ENCODE results near the gene GPRC5D.

The GPRC5D gene

DNA sequence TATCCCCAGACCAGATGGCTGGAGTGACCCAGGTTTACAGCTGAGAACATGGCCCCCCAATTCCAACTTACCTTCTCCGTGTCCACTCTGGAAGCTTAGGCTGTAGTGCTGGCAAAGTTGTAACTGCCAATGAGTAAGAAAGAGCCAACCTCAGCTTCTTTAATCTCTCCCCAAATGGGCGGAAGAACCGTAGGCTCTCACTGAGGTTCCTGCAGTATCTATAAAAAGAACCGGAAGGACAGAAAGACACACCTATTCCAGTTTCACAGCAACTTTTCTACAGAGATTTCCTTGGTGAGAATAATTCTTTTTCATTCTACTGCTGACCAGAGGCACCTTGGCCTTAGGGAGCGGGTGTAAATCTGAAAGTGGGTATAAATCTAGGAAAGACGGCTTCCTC lies at the start of gene GPRC5D:
Gene GPRC5D, minus strand, starts transcription at position 135 of the 400 bp plus-strand sequence. CDS start 1,786 bp downstream, outside the sequence.
- DNase-seq (ENCODE audit: low read depth in 1 of 2, low spot score in 1 of 2): no peak

DNA sequence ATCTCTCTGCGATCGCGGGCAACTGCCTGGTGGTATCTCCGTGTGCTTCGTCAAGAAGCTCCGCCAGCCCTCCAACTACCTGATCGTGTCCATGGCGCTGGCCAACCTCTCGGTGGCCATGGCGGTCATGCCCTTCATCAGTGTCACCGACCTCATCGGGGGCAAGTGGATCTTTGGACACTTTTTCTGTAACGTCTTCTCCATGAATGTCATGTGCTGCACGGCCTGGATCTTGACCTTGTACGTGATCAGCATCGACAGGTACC lies 49.7 kb upstream of the GPRC5D start:
- DNase-seq (ENCODE audit: low read depth in 1 of 2, low spot score in 1 of 2): no peak

DNA sequence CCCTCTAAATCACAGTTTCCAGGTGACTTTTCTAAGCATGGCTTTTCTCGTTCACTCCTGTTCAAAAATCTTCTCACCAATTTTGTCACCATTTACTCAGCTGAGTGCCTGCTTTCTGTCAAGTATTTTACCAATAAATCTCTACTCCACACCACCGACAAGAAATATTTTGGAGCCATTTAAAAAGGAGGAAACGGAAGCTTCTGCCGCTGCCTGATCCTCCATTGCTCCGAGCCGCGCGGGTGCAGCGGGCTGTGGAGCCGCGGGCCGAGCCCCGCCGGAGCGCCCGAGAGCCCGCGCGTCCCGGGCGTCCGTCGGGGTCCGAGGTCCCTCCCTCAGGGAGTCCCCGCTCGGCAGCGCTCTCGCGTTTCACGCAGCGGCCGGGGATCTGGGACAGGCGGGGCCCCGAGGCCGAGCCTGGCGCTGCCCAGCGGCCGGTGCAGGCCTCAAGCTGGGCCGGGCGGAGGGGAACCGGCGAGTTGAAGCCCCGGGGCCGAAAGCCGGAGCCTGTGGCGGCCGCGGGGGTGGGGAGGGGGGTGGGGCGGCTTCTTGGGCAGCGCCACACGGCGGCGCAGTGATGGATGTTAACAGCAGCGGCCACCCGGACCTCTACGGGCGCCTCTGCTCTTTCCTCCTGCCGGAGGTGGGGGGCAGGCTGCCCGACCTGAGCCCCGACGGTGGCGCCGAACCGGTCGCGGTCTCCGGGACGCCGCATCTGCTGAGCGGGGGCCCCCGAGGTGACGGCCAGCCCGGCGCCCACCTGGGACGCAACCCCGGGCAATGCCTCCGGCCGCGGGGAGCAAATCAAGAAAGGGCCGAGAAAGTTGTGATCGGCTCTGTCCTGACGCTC lies 49.2 kb upstream of the GPRC5D start:
- peak in 1 of 2 donors; percentile 12 for DNase-seq (ENCODE audit: low read depth in 1 of 2, low spot score in 1 of 2)

DNA sequence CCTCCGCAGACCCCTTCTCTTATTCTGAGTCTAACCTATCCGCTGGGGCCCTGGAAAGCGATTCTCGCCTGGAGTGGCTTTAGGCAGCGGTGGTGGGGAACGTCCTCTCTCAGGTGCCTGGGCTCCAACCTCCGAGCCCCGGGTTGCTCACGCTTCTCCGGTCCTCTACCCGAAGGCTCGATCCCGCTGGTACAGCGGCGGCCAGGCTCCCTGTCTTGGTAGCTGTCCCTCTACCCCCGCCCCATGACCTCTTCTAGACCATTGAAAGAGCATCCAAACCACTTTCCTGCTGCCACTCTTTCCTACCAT lies 48.6 kb upstream of the GPRC5D start:
- DNase-seq (ENCODE audit: low read depth in 1 of 2, low spot score in 1 of 2): no peak

DNA sequence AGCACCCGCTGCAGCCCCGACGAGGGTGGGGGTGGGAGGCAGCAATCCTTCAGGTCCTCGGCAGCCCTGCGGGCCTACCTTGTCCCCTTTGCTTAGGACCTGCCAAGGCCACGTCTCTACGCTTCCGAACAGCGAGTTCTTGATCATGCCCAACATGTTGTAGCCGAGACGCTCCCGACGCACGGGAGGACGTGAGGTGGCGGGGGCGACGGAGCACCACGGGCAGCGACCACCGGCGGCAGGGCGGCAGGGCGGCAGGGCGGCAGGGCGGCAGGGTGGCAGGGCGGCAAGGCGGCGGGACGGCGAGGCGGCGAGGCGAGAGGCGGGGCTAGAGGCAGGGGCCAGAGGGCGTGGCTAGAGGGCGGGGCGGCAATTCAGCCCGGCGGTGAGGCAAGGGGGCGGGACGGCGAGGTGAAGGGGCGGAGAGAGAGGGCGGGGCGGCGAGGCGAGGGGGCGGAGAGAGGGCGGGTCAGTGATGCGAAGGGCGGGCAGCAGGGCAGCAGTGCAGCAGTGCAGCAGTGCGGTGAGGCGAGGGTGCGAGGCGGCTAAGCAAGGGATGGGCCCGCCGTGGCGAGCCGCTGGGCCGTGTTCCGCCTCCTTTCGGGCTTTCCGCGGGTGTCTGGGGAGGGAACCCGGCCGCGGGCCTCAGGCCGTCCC lies 48.1 kb upstream of the GPRC5D start, which contains the start of gene HEBP1:
Gene HEBP1, minus strand, starts transcription at position 307 of the 657 bp plus-strand sequence. Its CDS starts 151 bp downstream, at position 156.
- DNase-seq (ENCODE audit: low read depth in 1 of 2, low spot score in 1 of 2): peak; percentile 94 to 95

DNA sequence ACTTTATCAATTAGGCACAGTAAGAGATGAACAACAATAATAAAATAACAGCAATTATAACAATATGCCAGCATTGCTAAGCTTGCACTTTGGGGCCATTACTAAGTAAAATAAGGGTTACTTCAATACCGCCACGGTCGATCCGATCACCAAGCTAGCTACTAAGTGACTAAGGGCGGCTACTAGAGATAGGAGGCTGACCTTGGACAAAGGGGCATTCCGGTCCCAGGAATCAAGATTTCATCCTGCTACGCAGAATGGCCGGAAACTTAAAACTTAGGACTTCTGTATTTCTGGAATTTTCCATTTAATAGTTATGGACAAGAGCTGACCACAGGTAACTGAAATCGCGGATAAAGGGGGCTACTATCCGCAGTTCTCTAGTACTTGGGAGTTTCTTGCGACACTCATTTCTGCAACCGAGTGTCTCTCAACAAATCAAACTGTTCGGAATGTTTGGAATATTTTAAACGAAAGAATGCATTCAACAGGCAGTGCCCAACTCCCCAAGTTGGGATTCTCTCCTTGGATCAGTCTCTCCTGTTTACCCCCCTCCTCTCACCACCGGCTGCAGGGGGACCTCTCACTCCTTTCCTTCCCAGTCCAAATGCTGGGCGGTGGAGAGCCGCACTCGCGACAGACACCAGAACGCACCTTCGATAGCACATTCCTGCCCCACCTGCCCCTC lies 47.4 kb upstream of the GPRC5D start:
- no peak for DNase-seq (ENCODE audit: low read depth in 1 of 2, low spot score in 1 of 2)

DNA sequence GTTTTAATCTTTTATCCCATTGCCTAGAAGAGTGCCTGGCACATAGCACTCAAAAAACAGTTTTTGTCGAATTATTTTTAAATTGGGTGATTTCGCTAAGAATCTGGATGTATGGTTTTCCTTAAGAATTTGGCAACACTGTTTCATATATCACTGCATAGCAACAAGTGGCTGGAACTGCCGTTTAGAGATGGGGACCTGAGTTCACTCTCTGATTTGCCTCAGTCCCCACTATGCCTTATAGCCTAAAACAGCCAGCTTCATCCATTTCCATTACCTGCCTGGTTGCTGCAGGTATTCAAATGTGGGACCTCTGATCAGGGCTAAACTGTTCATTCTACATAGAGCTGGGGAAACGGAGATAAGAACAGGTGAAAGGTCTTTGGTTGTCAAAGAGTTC lies 46.3 kb upstream of the GPRC5D start:
- no peak for DNase-seq (ENCODE audit: low read depth in 1 of 2, low spot score in 1 of 2)

DNA sequence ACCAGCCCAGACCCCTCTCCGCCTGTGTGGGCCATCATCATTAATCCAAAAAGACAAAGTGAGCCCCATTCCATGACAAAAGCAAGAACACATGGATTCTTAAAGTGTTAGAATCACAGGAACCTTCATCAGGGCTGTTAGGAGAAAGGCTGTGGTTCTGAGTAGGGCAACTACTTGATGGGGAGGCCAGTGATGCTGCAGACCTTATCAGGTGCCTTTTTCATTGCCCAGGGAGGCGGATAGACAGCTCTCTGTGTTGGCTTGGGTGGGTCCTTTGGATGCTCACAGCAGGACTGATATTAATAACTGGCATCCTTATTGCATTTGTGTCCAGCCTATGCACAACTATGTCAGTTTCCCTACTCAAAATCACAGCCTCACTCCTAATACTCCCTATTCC lies 45.8 kb upstream of the GPRC5D start:
- DNase-seq (ENCODE audit: low read depth in 1 of 2, low spot score in 1 of 2): no peak

DNA sequence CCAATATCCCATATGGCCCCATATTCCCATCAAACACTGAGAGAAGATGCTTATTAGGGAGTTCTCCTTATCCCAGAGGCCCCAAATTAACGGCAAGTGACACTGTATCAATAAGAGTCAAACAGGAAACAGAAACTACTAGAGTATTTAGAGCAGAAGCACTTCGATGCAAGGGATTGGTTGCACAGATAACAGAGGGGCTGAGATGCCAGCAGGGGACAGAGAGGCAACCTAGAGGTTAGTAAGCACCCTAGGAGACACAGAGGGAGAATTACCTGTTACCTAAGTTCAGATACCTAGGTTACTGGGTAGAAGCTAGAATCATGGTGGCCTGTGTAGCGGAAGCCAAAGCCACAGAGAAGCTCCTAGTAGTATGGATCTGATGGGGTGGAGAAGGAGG lies 45.2 kb upstream of the GPRC5D start:
- DNase-seq (ENCODE audit: low read depth in 1 of 2, low spot score in 1 of 2): no peak

DNA sequence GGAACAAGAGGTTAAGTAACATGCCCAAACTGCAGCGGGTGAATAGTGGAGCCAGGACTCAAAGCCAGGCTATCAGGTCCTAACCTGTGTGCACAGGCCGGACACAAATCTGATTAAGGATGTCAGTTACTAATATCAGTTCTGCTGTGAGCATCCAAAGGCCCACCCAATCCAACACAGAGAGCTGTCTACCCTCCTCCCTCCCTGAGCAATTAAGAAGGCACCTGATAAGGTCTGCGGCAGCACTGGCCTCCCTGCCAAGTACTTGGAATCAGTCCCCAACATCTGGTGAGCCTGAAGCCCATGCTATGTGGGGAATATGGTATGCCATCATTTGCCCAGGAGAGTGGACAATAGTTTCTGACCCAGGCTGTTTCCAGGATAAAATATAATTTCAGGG lies 44.2 kb upstream of the GPRC5D start:
- no peak for DNase-seq (ENCODE audit: low read depth in 1 of 2, low spot score in 1 of 2)

DNA sequence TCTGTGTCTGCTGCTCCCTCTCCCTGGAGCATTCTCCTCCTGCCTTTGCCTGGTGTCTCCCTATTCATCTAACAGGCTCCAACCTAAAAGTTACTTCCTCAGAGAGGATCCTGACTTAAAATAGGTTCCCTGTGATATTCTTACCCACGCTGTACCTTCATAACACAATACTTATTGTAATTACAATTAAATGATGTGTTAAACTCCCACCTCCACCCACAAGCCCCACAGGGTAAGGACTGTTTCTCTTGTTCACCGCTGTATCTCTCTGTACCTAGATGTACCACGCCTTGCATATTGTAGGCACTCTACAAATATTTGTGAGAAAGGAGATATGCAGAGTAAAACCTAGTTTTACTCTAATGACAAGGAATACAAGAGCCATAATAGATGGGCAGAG lies 43.1 kb upstream of the GPRC5D start:
- no peak for DNase-seq (ENCODE audit: low read depth in 1 of 2, low spot score in 1 of 2)

DNA sequence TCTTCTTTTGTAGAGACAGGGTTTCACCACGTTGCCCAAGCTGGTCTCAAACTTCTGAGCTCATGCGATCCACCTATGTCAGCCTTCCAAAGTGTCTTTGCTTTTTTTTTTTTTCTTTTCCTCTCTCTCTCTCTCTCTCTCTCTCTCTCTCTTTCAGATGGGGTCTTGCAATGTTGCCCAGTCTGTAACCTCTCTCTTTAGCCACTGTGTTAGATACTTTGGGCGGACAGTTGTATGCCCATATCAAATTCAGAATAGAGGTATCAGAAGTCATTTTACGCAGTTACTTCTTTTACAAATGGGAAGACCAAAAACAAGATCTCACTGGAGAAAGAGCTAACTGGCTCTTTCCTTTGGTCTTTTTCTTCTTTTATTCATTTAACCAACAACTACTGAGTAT lies 41.4 kb upstream of the GPRC5D start:
- no peak for DNase-seq (ENCODE audit: low read depth in 1 of 2, low spot score in 1 of 2)

DNA sequence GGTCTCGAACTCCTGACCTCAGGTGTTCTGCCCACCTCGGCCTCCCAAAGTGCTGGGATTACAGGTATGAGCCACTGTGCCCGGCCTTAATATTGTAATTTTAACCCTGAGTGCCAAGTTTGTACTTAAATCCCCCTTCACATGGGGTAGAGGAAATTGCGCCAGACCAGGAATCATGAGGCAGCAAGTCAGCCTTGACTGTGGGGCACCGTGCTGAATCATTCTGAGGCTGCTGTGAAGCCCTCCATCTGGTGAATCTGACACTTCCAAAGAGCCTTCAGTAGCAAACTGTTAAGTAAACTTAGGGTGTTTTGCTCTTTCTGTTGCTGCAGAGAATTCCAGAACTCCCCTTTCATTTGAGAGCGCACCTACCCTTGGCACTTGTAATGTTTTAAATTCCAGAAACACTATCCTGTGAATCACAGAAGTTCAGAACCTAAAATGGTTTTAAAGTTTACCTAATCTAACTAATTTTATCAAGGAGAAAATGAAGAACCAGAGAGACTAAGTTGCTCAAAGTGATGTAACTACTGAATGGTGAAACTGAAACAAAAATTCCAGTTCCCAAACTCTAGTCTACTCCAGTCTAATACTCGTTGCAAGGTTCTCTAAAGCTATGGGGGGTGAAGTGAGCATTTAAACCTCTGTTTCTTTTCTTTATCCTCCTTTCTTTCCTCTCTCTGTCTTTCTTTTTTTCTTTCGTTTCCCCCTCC lies 40.6 kb upstream of the GPRC5D start:
- no peak for DNase-seq (ENCODE audit: low read depth in 1 of 2, low spot score in 1 of 2)

DNA sequence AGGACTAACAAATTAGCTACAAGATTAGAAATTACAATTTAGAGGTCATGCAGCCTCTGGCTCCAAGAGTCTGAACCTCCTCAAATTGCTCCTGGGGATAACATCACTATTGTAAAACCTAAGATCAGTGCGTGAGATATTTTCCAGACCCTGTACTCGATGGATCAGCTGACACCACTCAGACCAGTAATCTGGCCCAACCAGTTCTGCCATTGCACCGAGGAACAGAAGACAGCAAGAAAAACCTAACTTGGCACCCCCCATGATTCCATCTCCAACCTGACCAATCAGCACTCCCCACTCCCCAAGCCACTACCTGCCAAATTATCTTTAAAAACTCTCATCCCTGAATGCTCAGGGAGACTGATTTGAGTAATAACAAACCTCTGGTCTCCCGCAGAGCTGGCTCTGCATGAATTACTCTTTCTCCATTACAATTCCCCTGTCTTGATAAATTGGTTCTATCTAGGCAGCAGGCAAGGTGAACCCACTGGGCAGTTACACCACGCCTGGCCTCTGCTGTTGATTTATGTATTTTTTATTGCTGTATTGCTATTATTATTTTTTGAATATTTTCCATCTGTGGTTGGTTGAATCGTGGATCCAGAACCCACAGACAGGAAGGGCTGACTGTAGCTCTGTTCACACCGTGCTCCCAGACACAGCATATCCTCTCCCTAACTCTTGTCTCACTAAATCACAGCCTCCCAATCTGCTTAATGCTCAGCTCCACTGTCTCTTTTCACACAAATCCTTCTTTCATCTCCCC lies 38.9 kb upstream of the GPRC5D start:
- DNase-seq (ENCODE audit: low read depth in 1 of 2, low spot score in 1 of 2): no peak

DNA sequence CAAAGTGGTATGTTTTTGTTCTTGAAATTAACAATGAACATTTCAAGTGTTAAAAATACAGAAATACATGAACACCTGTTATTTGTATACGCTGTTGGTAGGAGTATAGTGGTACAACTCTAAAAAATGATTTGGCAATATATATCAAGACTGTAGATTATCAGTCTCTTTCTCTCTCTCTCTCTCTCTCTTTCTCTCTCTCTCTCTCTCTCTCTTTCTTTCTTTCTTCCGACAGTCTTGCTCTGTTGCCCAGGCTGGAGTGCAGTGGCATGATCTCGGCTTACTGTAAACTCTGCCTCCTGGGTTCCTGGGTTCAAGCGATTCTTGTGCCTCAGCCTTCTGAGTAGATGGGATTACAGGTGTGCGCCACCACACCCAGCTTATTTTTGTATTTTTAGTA lies 35.5 kb upstream of the GPRC5D start:
- DNase-seq (ENCODE audit: low read depth in 1 of 2, low spot score in 1 of 2): no peak

DNA sequence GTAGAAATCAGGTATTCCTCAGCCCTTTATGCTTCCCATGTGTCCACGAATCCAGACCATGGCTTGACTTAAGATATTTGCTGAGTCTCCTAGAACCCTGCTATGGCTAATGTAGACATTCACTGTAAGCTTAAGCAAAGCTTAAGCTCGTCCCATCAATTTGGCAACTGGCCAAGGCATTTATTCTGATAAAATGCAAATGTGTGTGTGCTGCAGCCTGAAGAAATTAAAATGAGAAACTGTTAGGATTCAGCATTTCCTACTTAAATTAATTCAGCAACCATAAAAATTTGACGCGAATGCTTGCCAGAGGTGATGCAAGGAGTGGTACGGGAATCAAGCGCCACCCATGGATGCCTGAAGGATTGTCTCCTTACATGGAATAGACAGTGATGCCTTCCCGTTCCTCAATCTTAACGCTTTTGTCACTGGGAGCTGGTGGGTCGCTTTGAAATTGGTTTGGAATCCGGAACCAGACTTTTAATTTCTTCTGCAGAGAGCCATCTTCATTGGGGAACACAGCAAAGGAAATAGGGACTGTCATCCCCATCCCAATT lies 34.9 kb upstream of the GPRC5D start:
- no peak for DNase-seq (ENCODE audit: low read depth in 1 of 2, low spot score in 1 of 2)

DNA sequence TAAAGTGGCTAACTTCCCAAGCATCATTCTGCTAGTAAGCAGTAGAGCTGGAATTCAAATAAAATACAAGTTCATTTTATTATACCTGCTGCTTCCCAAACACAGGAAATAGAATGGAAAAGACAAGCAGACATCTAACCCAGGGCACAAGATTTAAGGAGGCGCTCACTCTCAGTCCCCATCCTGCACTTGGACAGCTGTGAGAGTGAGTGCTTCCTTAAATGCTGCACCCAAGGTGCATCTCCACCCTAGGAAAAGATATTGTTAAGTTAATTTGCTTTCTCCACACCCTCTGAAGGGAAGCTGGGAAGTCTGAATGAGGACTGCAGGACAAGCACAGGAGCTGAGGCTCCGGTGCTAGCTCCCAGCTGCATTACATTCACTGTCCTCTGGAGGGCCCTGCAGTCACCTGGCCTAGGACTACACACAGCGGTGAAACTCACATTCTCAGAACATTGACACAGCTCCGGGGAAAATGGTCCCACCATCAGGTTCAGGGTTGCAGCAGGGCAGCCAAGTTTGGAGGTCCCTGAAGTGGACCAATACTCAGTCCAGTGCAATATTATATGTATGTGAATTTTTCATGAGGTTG lies 33.9 kb upstream of the GPRC5D start:
- DNase-seq (ENCODE audit: low read depth in 1 of 2, low spot score in 1 of 2): no peak

DNA sequence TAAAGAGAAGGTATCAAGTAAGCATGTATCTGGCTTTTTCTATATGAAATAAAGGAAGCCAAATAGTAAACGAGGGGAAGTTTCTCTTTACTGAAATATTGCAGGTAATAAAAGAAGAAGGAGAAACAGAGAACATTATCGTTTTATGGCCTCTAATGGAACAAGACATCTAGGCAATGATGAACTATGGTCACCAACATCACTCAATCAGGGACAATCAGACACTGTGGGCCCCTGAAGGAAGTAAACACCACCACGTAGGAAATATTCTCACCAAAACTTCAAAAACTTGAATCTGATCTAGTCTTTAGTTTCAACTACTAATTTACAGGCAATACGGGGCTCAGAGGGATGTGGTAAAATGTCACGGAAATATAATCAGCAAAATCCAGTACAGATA lies 32.2 kb upstream of the GPRC5D start:
- DNase-seq (ENCODE audit: low read depth in 1 of 2, low spot score in 1 of 2): no peak

DNA sequence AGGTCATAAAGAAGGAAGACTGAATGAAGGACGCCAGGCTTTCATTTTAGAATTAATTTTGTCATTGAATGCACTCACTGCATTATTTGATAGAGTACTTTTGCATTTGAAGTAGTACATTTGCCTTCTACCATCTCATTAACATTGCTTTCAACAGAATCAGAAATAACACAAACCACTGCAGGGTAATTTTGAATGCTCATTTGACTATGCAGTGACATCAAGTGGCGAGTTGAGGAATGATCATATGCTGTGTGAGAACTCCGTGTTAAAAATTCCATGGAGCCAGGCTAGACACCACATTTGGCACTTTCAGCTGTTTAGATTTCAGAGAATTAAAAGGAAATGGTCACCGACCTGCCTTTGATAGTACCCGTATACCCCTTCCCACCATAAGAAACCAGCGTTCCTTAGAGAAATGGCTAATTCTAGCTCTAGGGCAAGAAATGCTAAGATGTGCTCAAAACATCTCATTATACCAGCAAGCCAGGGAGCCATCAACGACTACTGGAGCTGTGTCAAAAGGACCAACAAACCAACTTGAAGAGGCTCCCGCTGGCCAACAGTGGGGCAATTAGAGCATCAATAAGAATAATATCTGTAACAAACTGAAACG lies 31.6 kb upstream of the GPRC5D start:
- no peak for DNase-seq (ENCODE audit: low read depth in 1 of 2, low spot score in 1 of 2)

DNA sequence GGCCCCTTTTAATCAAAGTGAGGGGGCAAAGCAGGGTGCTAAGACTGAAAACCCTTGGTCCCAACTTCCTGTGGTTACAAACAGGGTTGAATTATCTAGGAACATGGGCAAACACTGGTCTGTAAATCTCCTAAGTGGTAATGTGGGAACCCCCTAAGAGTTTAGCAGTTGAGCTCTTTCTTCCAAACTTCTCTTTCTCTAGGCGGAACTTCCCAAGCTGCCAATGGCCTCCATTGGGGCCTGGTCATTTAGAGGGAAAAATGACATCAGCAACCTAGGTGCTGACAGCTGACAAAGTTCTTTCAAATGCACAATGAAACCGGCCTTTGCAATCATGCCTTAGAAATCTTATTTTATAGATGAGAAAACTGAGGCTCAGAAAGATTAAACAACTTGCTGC lies 30.4 kb upstream of the GPRC5D start:
- no peak for DNase-seq (ENCODE audit: low read depth in 1 of 2, low spot score in 1 of 2)

Measured in activated T-helper 1 cell treated with anti-CD3 and anti-CD28 coated beads, Interleukin-2, amount 50 U/mL, for 16 hours (primary cell).